Gastrocnemius medialis (tissue), 4 donors: ENCODE measurements around the gene RYK. TPM values are rescaled to one million over a fixed set of nuclear protein-coding genes. Genes with fewer than 3 reads are reported as not detected.

ENCODE experiments used
- ATAC-seq, 2 donors: fragments of 150-250 bp; one replicate each; pipeline ENCODE4 v1.9.1; 2016
- DNase-seq, 2 donors: peaks; one replicate each; pipeline ENCODE4 v3.0.0-alpha.2; 2019
- H3K27ac ChIP-seq, 4 donors: fragments of 200-600 bp; sonication (generic); 1 replicate in 1 of 4; 2 replicates in 3 of 4; pipeline ENCODE4 v1.5.1; 2016 to 2018; ENCODE audit warnings: mild to moderate bottlenecking in 2 of 4, moderate library complexity in 1 of 4
- H3K27me3 ChIP-seq, 3 donors: fragments of 200-600 bp; sonication (generic) in 2 of 3; 1 replicate in 1 of 3; 2 replicates in 2 of 3; pipeline versions ENCODE4 v1.5.1 to v1.6.0; 2016 to 2019; ENCODE audit warnings: mild to moderate bottlenecking in 1 of 3, moderate library complexity in 1 of 3
- H3K36me3 ChIP-seq, 2 donors: fragments of 200-600 bp; sonication (generic) in 1 of 2; one replicate each; pipeline ENCODE4 v1.5.1; 2017 to 2018
- H3K4me1 ChIP-seq, 2 donors: fragments of 200-600 bp; sonication (generic) in 1 of 2; one replicate each; pipeline ENCODE4 v1.5.1; 2016 to 2017; ENCODE audit warnings: mild to moderate bottlenecking in 2 of 2
- H3K4me3 ChIP-seq, 4 donors: fragments of 200-600 bp; sonication (generic) in 3 of 4; 1 replicate in 1 of 4; 2 replicates in 3 of 4; pipeline ENCODE4 v1.5.1; 2016 to 2019; ENCODE audit warnings: mild to moderate bottlenecking in 2 of 4
- H3K9me3 ChIP-seq, 3 donors: fragments of 200-600 bp; sonication (generic) in 2 of 3; 1 replicate in 1 of 3; 2 replicates in 2 of 3; pipeline ENCODE4 v1.5.1; 2016 to 2019
- POLR2A ChIP-seq, 2 donors: fragments of 450-650 bp; IDR thresholded peaks; one replicate each; pipeline ENCODE4 v1.6.1; 2017; ENCODE audit warnings: antibody characterized with exemption in 2 of 2, mild to moderate bottlenecking in 2 of 2, moderate library complexity in 2 of 2
- in situ Hi-C, 4 donors: fragments of 200-750 bp; cut with MboI; loops; one replicate each; pipeline versions ENCODE4 v1.15.0 to v1.8.0; 2017; ENCODE audit warnings: low sequenced_read_pairs in 4 of 4
- intact Hi-C: fragments of 100-400 bp; cut with DNase I; formaldehyde crosslinking; loops from one replicate; pipeline ENCODE4 v1.15.1; 2023; ENCODE audit warnings: low total_unique reads
- total RNA-seq, 4 donors: library from RNA; depleted of rRNA; stranded (reverse); fragments of >200 nt; gene quantifications; one replicate each; pipeline versions ENCODE4 v1.1.0 to v1.2.3, GENCODE V29; 2016
- TF ChIP-seq, protein P1 (sequence below), 5 experiments: fragments of 450-650 bp in 3 of 5; fragments of 200-600 bp in 2 of 5; sonication (generic) in 2 of 5; IDR thresholded peaks in 4 of 5; conservative IDR thresholded peaks in 1 of 5; 1 replicate in 4 of 5; 2 replicates in 1 of 5; pipeline ENCODE4 v1.5.1; 2016 to 2019; ENCODE audit warnings: antibody characterized with exemption in 5 of 5, mild to moderate bottlenecking in 3 of 5, moderate library complexity in 3 of 5

The RYK gene
- total RNA-seq, 4 donors from 2014 or later, result 25.8 to 42.4 (median 35.0) TPM

DNA sequence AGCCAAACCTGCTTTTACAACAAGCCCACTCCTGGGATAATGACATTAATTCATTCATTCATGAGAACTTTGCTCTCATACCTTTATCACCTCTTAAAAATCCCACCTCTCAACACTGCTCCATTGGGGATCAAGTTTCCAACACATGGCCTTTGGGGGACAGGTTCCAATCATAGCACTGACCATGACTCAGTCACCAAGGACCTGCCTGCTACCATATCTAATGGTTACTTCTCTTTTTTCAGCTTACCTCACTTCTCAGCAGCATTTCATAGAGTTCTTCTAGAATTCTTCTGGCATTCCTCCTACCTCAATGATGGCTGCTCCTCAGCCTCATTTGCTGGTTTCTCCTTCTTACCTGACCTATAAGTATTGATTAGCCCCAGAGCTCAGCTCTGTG, 36.9 kb upstream of the RYK start:
- Histone ChIP-seq H3K36me3 (no peaks in the 10 kb centered on the region), H3K27me3 (no peaks in the 10 kb centered on the region), H3K4me1 (peaks cover 8 to 13% of the 10 kb centered on the region in 2 donors), H3K27ac (no peak overlapping the region), H3K9me3 (no peaks in the 10 kb centered on the region), H3K4me3 (no peak overlapping the region)
- DNase-seq, result no peak
- intact Hi-C loops, result no loop called here
- in situ Hi-C loops, result no loop called here
- TF ChIP-seq, protein P1, sequence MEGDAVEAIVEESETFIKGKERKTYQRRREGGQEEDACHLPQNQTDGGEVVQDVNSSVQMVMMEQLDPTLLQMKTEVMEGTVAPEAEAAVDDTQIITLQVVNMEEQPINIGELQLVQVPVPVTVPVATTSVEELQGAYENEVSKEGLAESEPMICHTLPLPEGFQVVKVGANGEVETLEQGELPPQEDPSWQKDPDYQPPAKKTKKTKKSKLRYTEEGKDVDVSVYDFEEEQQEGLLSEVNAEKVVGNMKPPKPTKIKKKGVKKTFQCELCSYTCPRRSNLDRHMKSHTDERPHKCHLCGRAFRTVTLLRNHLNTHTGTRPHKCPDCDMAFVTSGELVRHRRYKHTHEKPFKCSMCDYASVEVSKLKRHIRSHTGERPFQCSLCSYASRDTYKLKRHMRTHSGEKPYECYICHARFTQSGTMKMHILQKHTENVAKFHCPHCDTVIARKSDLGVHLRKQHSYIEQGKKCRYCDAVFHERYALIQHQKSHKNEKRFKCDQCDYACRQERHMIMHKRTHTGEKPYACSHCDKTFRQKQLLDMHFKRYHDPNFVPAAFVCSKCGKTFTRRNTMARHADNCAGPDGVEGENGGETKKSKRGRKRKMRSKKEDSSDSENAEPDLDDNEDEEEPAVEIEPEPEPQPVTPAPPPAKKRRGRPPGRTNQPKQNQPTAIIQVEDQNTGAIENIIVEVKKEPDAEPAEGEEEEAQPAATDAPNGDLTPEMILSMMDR (IDR thresholded peaks at IDR 0.05 in 4 of 5, conservative IDR thresholded peaks at IDR 0.05 in 1 of 5), result no peak
- TF ChIP-seq POLR2A (IDR thresholded peaks at IDR 0.05), result no peak
- no peak for ATAC-seq

DNA sequence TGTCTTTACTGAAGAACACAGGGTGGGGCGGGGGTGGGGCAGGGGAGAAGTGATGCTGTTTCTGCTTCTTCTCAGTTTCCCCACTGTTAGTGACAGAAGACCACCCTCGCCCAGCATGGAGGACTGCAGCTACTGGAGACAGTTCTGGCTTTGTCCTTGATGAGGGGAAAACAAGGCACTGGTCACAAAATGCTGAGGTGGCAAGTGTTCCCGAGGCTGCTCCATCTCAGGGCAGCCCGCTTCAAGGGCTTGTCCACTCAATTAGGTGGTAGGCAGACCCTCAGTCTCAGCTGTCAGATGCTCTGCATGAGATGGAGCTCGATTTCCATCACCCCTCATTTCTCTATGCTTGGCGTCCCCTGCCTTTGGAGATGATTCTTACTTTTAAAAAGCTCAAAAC, 33.8 kb upstream of the RYK start:
- intact Hi-C loops, result no loop called here

DNA sequence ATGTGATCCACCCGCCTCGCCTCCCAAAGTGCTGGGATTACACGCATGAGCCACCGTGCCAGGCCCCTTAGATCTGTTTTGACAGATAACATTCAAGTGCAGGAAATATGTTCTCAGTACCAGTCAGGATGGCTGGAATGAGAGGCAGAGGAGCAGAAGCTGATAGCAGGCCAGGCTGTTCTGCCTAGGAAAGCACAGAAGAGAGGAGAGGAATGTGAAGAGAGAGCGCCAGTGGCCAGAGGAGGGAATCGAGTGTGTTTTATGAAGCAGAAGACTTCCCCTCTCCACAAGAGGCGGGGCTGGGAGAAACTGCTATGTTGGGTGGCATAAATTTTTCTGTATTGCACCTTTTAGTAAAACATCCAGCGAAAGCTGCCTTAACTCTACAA, 32.0 kb upstream of the RYK start:
- TF ChIP-seq POLR2A (IDR thresholded peaks at IDR 0.05), result no peak
- TF ChIP-seq, protein P1 (IDR thresholded peaks at IDR 0.05 in 4 of 5, conservative IDR thresholded peaks at IDR 0.05 in 1 of 5), result no peak
- Histone ChIP-seq H3K27me3 (no peaks in the 10 kb centered on the region), H3K9me3 (no peaks in the 10 kb centered on the region), H3K36me3 (no peaks in the 10 kb centered on the region), H3K4me1 (no peaks in the 10 kb centered on the region), H3K4me3 (no peak overlapping the region), H3K27ac (no peak overlapping the region)
- ATAC-seq (no peak), DNase-seq (no peak)
- intact Hi-C loops (no loop called here), in situ Hi-C loops (no loop called here)

More for the DNA sequence above, 33.8 kb upstream of the RYK start:
- DNase-seq (no peak), ATAC-seq (no peak)
- Histone ChIP-seq H3K27ac (no peak overlapping the region), H3K4me1 (no peaks in the 10 kb centered on the region), H3K4me3 (no peak overlapping the region), H3K36me3 (no peaks in the 10 kb centered on the region), H3K9me3 (no peaks in the 10 kb centered on the region), H3K27me3 (no peaks in the 10 kb centered on the region)
- in situ Hi-C loops, result no loop called here
- TF ChIP-seq, protein P1 (IDR thresholded peaks at IDR 0.05 in 4 of 5, conservative IDR thresholded peaks at IDR 0.05 in 1 of 5), result no peak
- TF ChIP-seq POLR2A (IDR thresholded peaks at IDR 0.05), result no peak

DNA sequence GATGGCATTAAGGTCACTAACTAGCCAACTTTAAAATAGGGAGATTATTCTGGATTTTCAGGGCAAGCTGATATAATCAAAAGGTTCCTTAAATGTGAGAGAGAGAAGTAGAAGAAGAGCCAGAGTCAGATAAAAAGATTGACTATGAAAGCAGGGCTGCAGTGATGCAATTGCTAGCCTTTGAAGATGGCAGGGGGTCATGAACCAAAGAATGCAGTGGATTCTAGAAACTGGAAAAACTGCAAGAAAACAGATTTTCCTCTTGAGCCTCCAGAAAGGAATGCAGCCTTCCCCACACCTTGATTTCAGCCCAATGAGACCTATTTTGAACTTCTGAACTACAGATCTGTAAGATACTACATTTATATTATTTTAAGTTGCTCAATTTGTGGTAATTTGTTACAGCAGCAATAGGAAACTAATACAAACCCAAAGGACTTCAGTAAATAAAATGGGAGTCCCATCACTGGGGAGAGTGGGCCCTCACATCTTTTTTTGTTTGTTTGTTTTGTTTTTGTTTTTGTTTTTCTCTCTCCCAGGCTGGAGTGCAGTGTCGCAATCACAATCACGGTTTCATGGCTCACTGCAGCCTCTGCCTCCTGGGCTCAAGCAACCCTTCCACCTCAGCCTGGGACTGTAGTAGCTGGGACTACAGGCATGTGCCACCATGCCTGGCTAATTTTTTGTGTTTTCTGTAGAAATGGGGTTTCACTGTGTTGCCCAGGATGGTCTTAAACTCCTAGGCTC, 31.4 kb upstream of the RYK start:
- H3K4me1 ChIP-seq, result no peaks in the 10 kb centered on the region
- no peak for DNase-seq
- H3K9me3 ChIP-seq, result no peaks in the 10 kb centered on the region
- H3K27ac ChIP-seq, result no peak overlapping the region
- intact Hi-C loops, result no loop called here
- no peak for ATAC-seq
- no peak overlapping the region for H3K4me3 ChIP-seq
- no peaks in the 10 kb centered on the region for H3K36me3 ChIP-seq
- in situ Hi-C loops, result no loop called here
- H3K27me3 ChIP-seq, result no peaks in the 10 kb centered on the region
- TF ChIP-seq, protein P1 (IDR thresholded peaks at IDR 0.05 in 4 of 5, conservative IDR thresholded peaks at IDR 0.05 in 1 of 5), result no peak

DNA sequence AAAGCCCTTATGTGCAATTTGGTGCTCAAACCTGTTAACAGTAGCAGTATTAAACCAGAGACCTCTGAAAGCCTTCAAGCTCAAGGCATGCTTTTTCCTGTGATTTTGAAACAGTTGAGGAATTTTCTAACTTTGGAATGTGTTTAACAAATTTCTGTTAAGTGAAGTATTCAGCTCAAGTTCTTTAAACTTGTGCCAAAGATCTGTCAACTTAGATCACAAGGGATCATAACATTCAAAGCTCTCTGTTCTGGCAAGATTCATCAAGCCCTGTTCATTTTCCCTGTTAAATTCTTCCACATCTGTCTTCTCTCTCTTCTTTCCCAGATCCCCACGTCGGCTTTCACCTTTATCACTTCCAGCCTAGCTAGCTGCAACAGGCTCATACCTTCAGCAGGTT, 28.8 kb upstream of the RYK start:
- DNase-seq, result no peak
- intact Hi-C loops (no loop called here), in situ Hi-C loops (no loop called here)
- Histone ChIP-seq H3K4me1 (no peaks in the 10 kb centered on the region), H3K27me3 (no peaks in the 10 kb centered on the region), H3K9me3 (no peaks in the 10 kb centered on the region), H3K36me3 (no peaks in the 10 kb centered on the region), H3K27ac (no peak overlapping the region), H3K4me3 (no peak overlapping the region)
- TF ChIP-seq POLR2A (IDR thresholded peaks at IDR 0.05), result no peak
- TF ChIP-seq, protein P1 (IDR thresholded peaks at IDR 0.05 in 4 of 5, conservative IDR thresholded peaks at IDR 0.05 in 1 of 5), result no peak
- ATAC-seq, result no peak
